GM12864 (cell line): ENCODE measurements around the gene GIMAP7.
"Not testable (repeated sequence)": the region's sequence is repeated elsewhere in the genome, so short reads cannot be mapped to it uniquely, and the experiment has no call there.

Experiments used
- DNase-seq: peaks from one replicate; pipeline ENCODE4 v3.0.0-alpha.2; 2011; ENCODE audit warnings: low read depth
- H3K4me3 ChIP-seq: 2 replicates; pipeline ENCODE4 v1.5.1; 2011; ENCODE audit warnings: mild to moderate bottlenecking, low read depth, low read length, control low read depth
- CTCF ChIP-seq: IDR thresholded peaks from 2 replicates; pipeline ENCODE4 v1.5.1; 2011; ENCODE audit warnings: low read depth, mild to moderate bottlenecking, moderate library complexity, low read length, control low read depth, inconsistent platforms; ENCODE audit errors: missing control alignments

Gene GIMAP7

GRCh38 chr7:150476285-150476684 lies 38.4 kb upstream of the GIMAP7 start:
- DNase-seq = no peak
- no peak overlapping the region for H3K4me3 ChIP-seq
- TF ChIP-seq CTCF = no peak

- no peak overlapping the region for H3K4me3 ChIP-seq
- TF ChIP-seq CTCF = no peak
- DNase-seq = no peak
These were observed 37.6 kb upstream of the GIMAP7 start for GRCh38 chr7:150476819-150477631.

- TF ChIP-seq CTCF = no peak
- DNase-seq = no peak
- no peak overlapping the region for H3K4me3 ChIP-seq
These were observed 35.5 kb upstream of the GIMAP7 start for GRCh38 chr7:150479023-150479716.

GRCh38 chr7:150481186-150481920 lies 33.3 kb upstream of the GIMAP7 start:
- DNase-seq = no peak
- TF ChIP-seq CTCF = no peak
- H3K4me3 ChIP-seq = no peak overlapping the region

- TF ChIP-seq CTCF = no peak
- no peak overlapping the region for H3K4me3 ChIP-seq
- no peak for DNase-seq
These were observed 32.8 kb upstream of the GIMAP7 start for GRCh38 chr7:150481922-150482321.

GRCh38 chr7:150483514-150483913 lies 31.2 kb upstream of the GIMAP7 start:
- H3K4me3 ChIP-seq, DNase-seq: not testable (repeated sequence)

GRCh38 chr7:150484071-150484470 lies 30.6 kb upstream of the GIMAP7 start:
- not testable (repeated sequence) for H3K4me3 ChIP-seq, DNase-seq
